Stimulated activated naive CD4-positive, alpha-beta T cell (primary cell): ENCODE data around the gene TARM1.

Experiments used
- DNase-seq, 6 experiments: peaks; one replicate each; lab custom pipeline; 2025; lab: John Stamatoyannopoulos, UW

Gene TARM1

DNA sequence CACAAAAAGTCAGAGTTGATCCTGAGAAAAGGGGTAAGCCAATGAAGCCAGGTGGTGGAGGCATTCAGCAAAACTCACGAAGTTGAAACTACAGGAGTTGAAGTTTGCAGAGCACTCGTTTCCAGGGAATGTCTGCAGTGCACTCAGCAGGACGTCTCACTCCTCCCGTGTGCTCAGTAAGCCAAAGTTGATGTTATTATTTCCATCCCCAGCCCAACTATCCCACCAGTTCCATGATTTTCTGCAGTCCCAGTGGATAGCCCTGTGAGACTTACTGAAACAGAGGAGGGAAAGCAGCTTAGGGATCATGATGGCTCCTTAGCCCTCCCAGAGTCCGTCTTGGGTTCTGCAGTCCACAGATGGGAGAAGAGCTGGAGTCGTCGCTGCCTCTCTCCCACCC is at the start of gene TARM1:
TSS of gene TARM1 (minus strand) at position 334 of the 400 bp plus-strand sequence. CDS start at position 309, 25 bp downstream.
- no peak for DNase-seq

DNA sequence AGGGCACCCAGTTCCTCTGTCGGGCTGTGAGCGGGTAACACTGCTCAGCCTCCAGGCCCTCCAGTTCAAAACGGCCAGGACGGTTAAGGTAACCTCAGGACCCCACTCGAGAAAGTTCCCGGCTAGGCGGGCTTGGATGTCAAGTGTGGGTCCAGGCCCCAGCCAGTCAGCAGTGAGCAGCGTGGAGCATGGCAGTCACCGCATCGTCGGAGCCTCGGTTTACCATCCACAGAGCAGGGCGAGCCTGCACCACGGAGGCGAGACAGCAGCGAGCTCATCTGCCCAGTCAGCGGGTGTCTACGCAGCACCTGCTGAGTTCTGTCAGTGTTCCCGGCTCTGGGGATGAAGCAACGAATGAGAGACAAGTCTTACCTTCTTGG is 48.4 kb upstream of the TARM1 start:
- no peak for DNase-seq

DNA sequence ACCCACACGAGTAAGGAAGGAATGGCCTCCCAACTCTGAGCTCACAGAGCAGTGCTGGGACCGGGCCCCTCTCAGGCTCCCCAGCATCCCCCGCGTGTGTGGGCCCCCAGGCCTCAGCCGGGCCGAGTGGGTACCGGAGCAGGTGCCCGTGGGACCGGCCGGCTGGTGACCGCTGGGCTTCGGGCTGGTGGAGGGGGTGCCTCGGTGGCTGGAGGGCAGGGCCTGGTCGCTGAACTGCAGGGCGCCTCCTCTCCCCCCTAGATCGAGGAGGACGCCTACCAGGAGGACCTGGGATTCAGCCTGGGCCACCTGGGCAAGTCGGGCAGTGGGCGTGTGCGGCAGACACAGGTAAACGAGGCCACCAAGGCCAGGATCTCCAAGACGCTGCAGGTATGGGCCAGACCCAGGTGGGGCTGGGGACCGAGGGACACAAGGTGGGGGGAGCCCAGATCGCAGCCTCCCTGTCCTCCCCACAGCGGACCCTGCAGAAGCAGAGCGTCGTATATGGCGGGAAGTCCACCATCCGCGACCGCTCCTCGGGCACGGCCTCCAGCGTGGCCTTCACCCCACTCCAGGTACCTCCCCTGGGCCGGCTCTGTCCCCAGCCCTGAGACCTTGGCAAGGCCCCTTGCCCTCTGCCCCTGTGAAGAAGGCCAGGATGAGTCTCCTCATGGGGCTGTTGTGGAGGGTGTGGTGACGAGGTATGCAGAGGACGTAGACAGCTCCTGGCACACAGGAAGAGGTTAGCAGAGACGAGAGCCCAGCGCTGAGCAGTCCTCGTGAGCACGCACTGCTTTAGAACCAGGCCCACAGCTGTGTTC is 47.8 kb upstream of the TARM1 start:
- no peak for DNase-seq

DNA sequence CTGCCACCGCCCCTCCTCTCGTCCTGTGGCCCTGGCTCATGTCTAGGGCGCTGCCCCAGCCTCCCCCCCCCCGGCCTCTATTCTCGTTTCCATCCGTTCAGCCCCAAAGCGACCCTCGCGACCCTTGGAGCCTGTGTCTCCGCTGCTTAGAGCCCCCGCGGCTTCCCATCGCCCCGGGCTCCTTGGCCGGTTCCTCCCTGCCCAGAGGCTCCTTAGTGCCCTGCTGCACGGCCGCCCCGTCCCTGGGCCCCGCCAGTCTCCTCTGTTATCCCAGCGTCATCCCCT is 47.2 kb upstream of the TARM1 start:
- DNase-seq = no peak

DNA sequence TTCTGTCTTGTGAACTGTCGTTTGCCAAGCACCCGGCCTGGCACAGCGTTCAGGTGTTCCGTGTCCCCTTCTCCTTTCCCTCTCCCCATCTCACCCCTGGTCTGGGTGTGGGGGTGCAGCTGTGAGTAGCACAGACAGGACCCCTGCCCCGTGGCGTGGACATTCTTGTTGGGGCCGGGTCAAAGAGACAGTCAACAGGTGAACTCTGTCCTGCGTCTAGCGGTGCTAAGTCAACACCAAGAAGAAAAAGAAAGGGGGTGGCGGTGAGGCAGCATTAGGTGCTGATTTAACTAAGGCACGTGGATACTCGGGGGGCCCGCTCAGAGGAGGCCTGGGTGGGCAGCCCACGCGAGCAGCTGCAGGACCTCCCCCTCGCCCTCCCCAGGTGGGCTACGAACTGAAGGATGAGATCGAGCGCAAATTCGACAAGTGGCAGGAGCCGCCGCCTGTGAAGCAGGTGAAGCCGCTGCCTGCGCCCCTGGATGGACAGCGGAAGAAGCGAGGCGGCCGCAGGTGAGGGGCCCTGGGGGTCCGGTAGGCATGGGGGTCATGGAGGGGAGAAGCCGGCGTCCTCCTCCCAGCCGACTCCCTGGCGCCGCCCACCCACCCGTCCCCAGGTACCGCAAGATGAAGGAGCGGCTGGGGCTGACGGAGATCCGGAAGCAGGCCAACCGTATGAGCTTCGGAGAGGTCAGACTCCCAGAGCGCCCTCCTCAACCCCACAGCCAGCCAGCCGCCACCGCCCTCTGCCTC is 46.7 kb upstream of the TARM1 start:
- DNase-seq = no peak

DNA sequence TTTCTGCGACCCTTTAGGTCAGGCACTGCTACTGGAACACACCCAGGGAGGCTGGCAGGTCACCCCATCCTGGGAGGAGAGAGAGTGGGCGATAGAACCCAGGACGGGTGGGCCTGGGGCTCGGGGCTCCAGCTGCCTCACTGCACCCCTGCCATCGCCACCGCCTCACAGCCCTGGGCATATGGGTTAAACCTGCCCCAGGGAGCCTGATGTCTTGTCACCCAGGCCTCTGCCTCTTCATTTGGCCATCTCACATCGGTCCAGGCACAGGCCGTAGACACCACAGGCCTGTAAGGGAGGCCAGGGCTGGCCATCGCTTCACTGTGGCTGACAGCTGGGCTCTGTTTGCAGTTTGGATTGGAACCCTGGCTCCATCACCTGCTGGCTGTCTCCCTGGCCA is 44.5 kb upstream of the TARM1 start:
- DNase-seq = no peak

DNA sequence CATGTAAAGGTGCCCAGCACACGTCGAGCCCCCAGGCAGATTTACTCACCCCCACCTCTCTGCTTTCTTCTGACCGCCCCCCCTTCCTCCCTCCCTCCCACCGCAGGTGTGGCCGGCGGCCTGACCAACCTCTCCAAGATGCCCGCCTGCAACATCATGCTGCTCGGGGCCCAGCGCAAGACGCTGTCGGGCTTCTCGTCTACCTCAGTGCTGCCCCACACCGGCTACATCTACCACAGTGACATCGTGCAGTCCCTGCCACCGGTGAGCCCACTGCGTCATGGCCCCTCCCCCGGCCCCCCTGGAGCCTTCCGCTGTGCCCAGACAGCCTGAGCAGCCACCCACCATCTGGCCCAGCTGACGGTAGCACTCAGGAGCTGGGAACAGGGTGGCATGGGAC is 43.2 kb upstream of the TARM1 start:
- DNase-seq = no peak

DNA sequence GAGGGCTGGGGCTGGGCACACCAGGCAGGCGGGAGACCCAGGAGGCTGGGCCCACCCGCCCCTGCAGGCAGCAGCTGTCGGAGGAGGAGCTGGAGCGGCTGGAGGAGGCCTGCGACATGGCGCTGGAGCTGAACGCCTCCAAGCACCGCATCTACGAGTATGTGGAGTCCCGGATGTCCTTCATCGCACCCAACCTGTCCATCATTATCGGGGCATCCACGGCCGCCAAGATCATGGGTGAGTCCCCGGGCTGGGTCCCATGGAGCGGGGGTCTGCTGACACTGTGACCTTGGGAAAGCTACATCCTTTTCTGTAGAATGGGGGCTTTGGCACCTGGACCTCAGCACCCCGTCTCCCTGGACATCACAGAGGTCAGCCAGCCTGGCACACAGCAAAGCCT is 42.5 kb upstream of the TARM1 start:
- no peak for DNase-seq

DNA sequence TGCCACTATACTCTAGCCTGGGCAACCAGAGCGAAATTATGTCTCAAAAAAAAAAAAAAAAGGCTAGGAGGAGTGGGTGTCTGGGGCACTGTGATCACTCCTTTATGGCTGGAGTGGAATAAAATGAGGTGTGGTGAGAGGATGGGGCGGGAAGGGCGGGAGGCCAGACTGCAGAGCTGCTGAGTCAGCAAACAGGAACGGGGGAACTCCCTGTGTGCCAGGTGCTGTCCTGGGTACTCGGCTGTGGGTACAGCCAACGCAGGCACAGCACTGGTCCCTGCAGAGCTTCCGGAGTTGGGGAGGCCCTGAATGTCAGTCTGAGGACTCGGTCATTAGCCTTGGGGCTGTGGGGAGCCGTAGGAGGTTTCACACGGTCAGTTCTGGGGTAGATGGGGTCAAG is 40.1 kb upstream of the TARM1 start:
- no peak for DNase-seq

DNA sequence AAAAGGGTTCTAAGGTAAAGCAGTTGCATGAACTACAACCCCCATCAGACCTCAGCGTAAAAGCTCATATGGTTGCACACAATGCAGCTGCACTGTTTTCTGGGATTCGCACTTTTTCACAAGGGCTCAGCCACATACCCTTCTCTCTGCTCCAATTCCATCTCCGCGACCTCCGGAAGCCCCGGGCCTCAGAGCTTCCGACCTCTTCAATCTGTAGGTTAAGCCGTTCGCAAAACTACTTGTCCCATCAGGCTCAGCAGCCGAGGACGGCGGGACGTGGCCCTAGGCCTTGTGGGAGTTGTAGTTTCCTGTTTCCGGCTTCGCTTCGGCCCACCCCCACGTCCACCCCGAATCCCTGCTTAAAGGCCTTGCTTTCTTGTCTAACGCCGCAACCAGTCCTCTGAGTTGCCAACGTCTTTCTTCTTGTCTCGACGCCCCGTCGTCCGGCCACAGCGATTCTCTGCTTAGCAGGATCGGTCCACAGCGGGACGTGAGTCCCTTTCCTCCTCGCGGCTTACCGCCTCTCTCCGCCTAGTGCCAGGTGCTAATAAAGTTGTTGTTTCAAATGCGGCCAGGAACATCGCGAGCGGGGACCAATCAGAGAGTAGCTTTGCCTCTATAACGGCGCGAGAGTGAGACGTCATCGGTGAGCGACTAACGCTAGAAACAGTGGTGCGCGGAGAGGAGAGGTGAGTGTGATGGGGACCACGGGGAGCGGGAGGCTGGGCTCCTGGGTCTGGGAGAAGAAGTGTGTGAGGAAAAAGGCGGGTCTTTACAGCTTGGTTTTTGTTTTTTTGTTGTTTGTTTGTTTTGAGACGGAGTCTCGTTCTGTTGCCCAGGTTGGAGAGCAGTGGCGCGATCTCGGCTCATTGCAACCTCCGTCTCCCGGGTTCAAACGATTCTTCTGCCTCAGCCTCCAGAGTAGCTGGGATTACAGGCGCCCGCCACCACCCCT is 34.2 kb upstream of the TARM1 start, which contains the start of the genes PRPF31 and TFPT:
TSS of gene PRPF31 (plus strand) at position 646 of the 955 bp plus-strand sequence. CDS start 2,525 bp downstream, outside the sequence.
TSS of gene TFPT (minus strand) at position 549 of the 955 bp plus-strand sequence. CDS start at position 161, 388 bp downstream.
- DNase-seq = peak; percentile 92 to 99 (median 96)

DNA sequence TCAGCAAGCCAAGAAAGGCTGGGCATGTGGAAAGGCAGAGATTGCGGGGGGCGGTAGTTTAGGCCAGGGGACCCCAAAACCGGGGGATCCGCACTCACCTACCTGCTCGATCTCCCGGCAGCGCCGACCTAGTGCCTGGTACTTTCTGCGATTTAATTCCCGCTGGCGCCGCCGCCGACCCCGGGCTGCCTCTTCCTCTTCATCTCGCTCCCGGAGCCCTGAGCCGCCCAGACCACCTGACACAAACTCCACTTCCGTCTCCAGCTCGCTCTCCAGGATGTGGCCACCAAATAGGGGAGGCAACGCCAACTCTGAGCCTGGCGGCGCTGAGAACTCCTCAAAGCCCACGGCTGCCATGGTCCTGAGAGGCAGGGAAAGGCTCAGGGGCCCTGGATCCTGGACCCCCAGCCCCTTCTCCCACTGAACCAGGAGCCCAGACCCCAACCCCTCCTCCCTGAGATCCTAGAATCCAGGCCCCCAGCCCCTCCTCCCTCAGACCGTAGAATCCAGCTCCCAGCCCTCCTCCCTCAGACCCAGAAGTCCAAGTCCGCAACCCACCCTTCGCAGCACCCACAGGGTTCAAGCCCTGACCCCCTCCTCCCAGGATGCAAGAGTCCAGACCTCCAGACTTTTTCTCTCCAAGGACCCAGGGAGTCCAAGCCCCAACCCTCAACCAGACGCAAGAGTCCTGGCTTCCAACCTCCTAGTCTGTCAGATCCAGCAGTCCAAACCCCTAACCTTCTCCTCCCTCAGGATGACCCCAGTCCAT is 33.4 kb upstream of the TARM1 start:
- DNase-seq = peak in 5 of 6 experiments; percentile 23 to 47 (median 27)

DNA sequence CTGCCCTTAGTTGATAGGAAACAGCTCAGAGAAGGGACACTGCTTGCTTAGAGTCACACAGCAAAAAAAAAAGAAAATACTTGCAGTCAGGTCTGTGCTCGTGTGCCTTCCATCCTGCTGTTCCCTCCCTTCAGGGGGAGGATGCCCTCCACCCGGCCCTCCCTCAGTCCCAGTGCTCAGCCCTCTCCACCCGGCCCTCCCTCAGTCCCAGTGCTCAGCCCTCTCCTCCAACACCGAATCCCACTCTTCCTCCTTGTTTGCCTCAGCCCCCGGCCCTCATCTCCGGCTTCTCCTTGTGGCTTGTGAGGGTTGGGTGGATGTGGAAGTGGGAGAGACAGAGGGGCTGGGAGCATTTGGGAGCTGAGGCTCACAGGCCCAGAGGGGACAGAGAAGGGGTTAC is 28.5 kb upstream of the TARM1 start:
- DNase-seq = no peak

DNA sequence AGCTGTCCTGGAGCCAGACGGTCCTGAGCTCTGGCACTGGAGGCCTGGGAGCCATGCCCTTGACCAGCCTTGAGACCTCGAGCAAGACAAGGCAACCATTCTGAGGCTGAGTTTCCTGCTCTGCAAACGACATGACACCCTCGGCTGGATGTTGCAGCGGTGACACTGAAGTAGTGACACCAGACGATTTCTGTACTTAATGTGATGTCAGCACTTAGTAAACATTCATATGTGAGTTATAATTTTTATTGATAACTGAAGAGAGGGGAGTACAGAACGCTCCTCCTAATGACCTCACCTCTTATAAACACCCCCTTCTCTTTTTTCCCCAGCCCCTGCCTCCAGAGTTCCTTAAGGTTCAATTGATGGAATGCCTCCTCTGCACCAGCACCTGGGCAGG is 27.3 kb upstream of the TARM1 start:
- DNase-seq = no peak

DNA sequence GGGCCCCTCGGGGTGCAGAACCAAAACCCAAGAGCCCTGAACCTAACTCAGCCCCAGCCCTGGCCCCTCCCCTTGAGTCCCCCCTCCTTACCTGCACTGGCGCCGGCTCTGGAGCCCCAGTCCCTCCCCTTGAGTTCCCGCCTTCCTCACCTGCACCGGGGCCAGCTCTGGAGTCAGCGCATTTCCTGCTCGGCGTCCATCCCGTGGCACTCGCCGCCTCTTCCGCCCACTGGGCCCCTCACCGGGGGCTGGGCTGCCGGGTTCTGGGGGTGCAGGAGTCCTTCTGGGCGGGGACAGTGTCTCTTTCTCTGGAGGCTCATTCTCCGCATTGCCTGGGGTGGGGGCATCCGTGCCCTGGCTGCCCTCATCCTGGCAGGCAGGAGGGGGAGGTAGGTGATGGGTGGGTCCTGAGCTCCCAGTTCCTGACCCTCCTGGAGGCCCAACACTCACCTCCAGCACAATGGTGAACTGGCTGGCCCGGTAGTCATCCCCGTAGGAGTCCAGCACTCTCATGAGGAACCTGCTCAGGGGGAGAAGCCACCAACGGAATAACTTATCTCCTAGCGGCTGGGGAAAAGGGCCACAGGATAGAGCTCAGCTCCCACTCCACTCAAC is 26.8 kb upstream of the TARM1 start:
- DNase-seq = no peak

DNA sequence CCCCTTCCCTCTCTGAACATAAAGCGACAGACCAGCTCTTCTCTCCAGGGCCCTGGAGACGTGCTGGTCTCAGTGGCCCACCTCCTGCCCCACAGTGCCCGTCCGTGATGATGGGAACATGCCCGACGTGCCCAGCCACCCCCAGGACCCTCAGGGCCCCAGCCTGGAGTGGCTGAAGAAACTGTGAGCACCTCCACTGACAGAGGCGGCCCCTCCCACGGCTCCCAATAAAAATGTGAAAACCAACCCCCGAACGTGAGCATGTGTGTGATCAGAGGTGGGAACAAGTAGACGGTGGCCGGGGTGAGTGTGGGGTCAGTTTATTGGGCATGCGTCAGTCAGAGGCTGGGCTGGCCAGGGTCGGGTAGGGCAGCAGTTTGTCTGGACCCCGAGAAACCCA is 25.6 kb upstream of the TARM1 start:
- DNase-seq = no peak

DNA sequence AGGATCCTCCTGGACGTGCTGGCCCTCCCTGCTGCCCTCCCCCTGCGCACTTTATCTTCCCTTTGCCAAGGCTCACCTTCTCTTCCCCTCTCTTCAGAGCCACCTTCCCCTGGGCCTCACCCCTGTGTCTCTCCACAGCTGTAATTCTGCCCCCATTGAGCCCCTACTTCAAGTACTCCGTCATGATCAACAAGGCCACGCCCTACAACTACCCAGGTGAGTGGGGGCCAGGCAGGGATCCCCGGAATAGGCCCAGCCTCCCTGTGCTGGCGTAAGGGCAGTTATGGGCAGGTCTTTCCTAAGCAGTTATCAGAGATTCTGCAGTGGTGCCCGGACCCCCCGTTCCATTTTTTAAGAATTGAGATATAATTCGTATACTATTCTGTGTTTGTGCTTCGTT is 24.6 kb upstream of the TARM1 start:
- no peak for DNase-seq

DNA sequence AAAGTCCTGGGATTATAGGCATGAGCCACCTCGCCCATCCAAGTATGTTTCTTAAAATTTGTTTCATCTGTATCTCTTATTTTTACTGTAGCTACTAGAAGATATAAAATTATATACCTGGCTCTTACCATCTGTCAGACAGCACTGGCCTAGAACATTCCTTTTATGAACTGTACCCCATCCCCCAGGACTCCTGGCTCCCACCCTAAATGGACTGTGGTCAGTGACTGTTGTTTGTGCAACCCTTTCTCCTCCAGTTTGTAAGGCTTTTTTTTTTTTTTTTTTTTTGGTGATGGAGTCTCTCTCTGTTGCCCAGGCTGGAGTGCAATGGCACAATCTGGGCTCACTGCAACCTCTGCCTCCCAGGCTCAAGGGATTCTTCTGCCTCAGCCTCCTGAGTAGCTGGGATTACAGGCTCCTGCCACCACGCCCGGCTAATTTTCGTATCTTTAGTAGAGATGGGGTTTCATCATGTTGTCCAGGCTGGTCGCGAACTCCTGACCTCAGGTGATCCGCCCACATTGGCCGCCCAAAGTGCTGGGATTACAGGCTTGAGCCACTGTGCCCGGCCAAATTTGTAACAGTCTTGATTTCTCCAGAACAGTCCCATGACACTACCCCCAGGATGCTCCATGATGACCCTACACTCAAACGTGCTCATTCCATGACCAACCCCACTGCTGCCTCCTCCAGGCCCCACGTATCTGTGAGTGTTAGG is 24.0 kb upstream of the TARM1 start:
- DNase-seq = no peak

DNA sequence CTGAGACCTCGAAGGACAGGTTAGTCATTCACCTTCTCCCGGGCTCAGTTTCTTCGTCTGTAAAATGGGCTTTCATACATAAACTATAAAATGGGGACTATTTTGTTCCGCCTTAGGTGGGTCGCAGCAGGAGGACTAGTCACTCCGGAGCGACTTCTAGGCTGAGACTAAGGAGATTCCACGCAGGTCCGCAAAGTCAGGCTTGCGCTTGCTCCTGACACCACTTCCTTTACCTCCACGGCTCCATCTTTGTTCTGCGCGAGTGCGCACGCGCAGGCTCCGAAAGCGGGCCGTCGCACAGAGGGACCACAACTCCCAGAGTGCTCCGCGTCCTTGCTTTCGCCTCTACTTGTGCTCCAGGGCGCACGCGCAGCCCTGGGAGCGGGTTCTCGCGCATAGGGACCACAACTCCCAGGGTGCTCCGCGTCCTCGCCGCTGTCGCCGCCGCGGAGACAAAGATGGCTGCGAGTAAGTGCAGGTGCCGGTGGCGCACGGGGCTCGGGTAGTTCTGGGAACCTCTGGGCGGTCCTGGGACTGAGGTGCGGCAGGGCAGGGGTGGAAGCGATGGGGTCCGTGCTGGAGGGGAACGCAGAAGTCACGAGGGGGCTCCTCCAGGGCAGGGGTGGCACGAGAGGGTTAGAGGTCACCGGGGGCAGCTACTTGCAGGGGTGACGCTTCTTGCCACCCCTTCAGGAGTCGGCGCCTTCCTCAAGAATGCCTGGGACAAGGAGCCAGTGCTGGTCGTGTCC is 21.4 kb upstream of the TARM1 start, which contains the start of gene NDUFA3:
TSS of gene NDUFA3 (plus strand) at position 435 of the 749 bp plus-strand sequence. CDS start at position 459, 24 bp downstream.
- peak; percentile 92 to 98 (median 98) for DNase-seq

DNA sequence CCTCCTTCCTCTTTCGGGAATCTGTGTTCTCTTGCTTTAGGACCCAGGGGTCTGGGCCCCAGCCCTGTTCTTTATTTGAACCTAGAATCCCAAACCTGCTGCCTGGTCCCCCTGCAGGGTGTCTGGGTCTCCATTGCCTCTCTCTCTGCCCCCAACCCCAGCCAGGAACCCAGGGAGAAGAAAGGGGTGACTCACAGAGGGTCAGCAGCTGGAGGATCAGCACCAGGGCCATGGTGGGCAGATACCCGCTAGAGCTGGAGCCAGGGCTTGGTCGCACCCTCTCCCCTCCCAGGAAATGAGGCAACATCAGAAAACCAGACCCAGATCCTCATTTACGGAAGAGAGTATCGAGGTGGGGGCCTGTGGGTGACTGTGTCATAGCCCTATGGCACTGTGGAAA is 19.4 kb upstream of the TARM1 start, which contains the start of gene OSCAR:
TSS of gene OSCAR (minus strand) at position 243 of the 400 bp plus-strand sequence. CDS start at position 232, 11 bp downstream.
- DNase-seq = no peak
